Measurements from ENCODE around the gene MMP7. TPM values are rescaled to one million over a fixed set of nuclear protein-coding genes. Genes with fewer than 3 reads are reported as not detected.

The MMP7 gene
- total and polyA plus RNA-seq, 2 donors (not counting 1 experiment from before 2014, with no cell fraction given) = not detected

GRCh38 chr11:102479733-102480132 is 50.8 kb downstream of the MMP7 start:
- Histone ChIP-seq H3K9ac (ENCODE audit: low read length) (no peak overlapping the region), H3K9me3 (ENCODE audit: control extremely low read depth in 1 of 3, control insufficient read depth in 2 of 3, insufficient read depth in 1 of 3, low read length in 2 of 3) (no peaks in the 10 kb centered on the region), H3K27me3 (replicated peaks in 1 of 4; ENCODE audit: control extremely low read depth in 1 of 4, control insufficient read depth in 3 of 4, insufficient read depth in 4 of 4, low read length in 3 of 4) (peaks cover 0 to 3% (median 0%) of the 10 kb centered on the region in 4 experiments), H3K36me3 (replicated peaks in 1 of 2; ENCODE audit: control extremely low read depth in 1 of 2, control insufficient read depth in 1 of 2, extremely low read depth in 1 of 2, insufficient read depth in 2 of 2, low read length in 1 of 2) (no peaks in the 10 kb centered on the region), H3K4me1 (ENCODE audit: control insufficient read depth in 2 of 2, insufficient read depth in 2 of 2, low read length in 2 of 2) (peaks cover 14% of the 10 kb centered on the region in 2 donors), H3K27ac (ENCODE audit: low read length in 2 of 2) (no peak overlapping the region), H3K4me3 (ENCODE audit: control extremely low read depth in 1 of 5, extremely low read depth in 1 of 5, insufficient read depth in 1 of 5, low read depth in 2 of 5, low read length in 4 of 5) (no peak overlapping the region), H3K79me2 (ENCODE audit: control insufficient read depth, insufficient read depth, low read length) (no peaks in the 10 kb centered on the region), H4K20me1 (ENCODE audit: control insufficient read depth, insufficient read depth, low read length, poor library complexity, severe bottlenecking) (no peaks in the 10 kb centered on the region), H3K4me2 (replicated peaks; ENCODE audit: low read depth, low read length, poor library complexity, severe bottlenecking) (no peak overlapping the region), H2AFZ (ENCODE audit: insufficient read depth, low read depth, low read length, poor library complexity, severe bottlenecking) (no peak overlapping the region)
- ChIA-PET CTCF (interaction anchor here (0.9 to 1.8 kb wide), 4 partner anchors 74 to 186 kb away, joined by 3 to 6 read pairs (median 4); no protein-coding TSS in a partner anchor), POLR2A (interaction anchor here (1.0 kb wide), 1 partner anchor 26 kb away, joined by 3 read pairs; no protein-coding TSS in a partner anchor)
- Mint-ChIP-seq H3K9me3 (ENCODE audit: insufficient read depth) (no peaks in the 10 kb centered on the region), H3K4me3 (no peak overlapping the region), H3K27ac (no peak overlapping the region), H3K4me1 (peaks cover 20% of the 10 kb centered on the region), H3K27me3 (peaks cover 13% of the 10 kb centered on the region)
- TF ChIP-seq, protein P1, sequence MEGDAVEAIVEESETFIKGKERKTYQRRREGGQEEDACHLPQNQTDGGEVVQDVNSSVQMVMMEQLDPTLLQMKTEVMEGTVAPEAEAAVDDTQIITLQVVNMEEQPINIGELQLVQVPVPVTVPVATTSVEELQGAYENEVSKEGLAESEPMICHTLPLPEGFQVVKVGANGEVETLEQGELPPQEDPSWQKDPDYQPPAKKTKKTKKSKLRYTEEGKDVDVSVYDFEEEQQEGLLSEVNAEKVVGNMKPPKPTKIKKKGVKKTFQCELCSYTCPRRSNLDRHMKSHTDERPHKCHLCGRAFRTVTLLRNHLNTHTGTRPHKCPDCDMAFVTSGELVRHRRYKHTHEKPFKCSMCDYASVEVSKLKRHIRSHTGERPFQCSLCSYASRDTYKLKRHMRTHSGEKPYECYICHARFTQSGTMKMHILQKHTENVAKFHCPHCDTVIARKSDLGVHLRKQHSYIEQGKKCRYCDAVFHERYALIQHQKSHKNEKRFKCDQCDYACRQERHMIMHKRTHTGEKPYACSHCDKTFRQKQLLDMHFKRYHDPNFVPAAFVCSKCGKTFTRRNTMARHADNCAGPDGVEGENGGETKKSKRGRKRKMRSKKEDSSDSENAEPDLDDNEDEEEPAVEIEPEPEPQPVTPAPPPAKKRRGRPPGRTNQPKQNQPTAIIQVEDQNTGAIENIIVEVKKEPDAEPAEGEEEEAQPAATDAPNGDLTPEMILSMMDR (IDR thresholded peaks at IDR 0.05) = no peak
- TF ChIP-seq EZH2 (IDR thresholded peaks at IDR 0.05; ENCODE audit: borderline replicate concordance, insufficient read depth, low read depth, low read length, poor library complexity, severe bottlenecking) = no peak
- WGBS (ENCODE audit: insufficient coverage) = no CpG with 5 or more reads among the region's 2 CpGs
- ATAC-seq (ENCODE audit: low read depth) (no peak), DNase-seq (no peak)
- intact Hi-C loops (cut with micrococcal nuclease) = loop anchor here (5.0 kb wide), 1 partner anchor 37 kb away; no protein-coding TSS in a partner anchor

GRCh38 chr11:102478673-102479299 is 51.8 kb downstream of the MMP7 start:
- no peak overlapping the region for H2AFZ ChIP-seq (ENCODE audit: insufficient read depth, low read depth, low read length, poor library complexity, severe bottlenecking)
- POLR2A ChIA-PET = interaction anchor here (1.0 kb wide), 1 partner anchor 27 kb away, joined by 3 read pairs; no protein-coding TSS in a partner anchor
- CTCF ChIA-PET = interaction anchor here (0.9 to 1.6 kb wide), 6 partner anchors 17 to 137 kb away, joined by 3 to 6 read pairs (median 4); no protein-coding TSS in a partner anchor

More at GRCh38 chr11:102478673-102479299, 51.8 kb downstream of the MMP7 start:
- Mint-ChIP-seq H3K4me1 (peaks cover 29% of the 10 kb centered on the region), H3K4me3 (no peak overlapping the region), H3K9me3 (ENCODE audit: insufficient read depth) (no peaks in the 10 kb centered on the region), H3K27me3 (peaks cover 13% of the 10 kb centered on the region), H3K27ac (peak overlapping the region; percentile 22)
- Histone ChIP-seq H3K9ac (ENCODE audit: low read length) (no peak overlapping the region), H4K20me1 (ENCODE audit: control insufficient read depth, insufficient read depth, low read length, poor library complexity, severe bottlenecking) (no peaks in the 10 kb centered on the region), H3K4me3 (ENCODE audit: control extremely low read depth in 1 of 5, extremely low read depth in 1 of 5, insufficient read depth in 1 of 5, low read depth in 2 of 5, low read length in 4 of 5) (no peak overlapping the region), H3K36me3 (replicated peaks in 1 of 2; ENCODE audit: control extremely low read depth in 1 of 2, control insufficient read depth in 1 of 2, extremely low read depth in 1 of 2, insufficient read depth in 2 of 2, low read length in 1 of 2) (no peaks in the 10 kb centered on the region), H3K4me1 (ENCODE audit: control insufficient read depth in 2 of 2, insufficient read depth in 2 of 2, low read length in 2 of 2) (peaks cover 23 to 24% of the 10 kb centered on the region in 2 donors), H3K27ac (ENCODE audit: low read length in 2 of 2) (no peak overlapping the region), H3K9me3 (ENCODE audit: control extremely low read depth in 1 of 3, control insufficient read depth in 2 of 3, insufficient read depth in 1 of 3, low read length in 2 of 3) (no peaks in the 10 kb centered on the region), H3K79me2 (ENCODE audit: control insufficient read depth, insufficient read depth, low read length) (no peaks in the 10 kb centered on the region), H3K4me2 (replicated peaks; ENCODE audit: low read depth, low read length, poor library complexity, severe bottlenecking) (no peak overlapping the region), H3K27me3 (replicated peaks in 1 of 4; ENCODE audit: control extremely low read depth in 1 of 4, control insufficient read depth in 3 of 4, insufficient read depth in 4 of 4, low read length in 3 of 4) (peaks cover 0 to 3% (median 0%) of the 10 kb centered on the region in 4 experiments)
- WGBS (ENCODE audit: insufficient coverage) = no CpG with 5 or more reads among the region's 1 CpG
- intact Hi-C loops (cut with micrococcal nuclease) = loop anchor here (5.0 kb wide), 1 partner anchor 36 kb away; no protein-coding TSS in a partner anchor
- DNase-seq (no peak), ATAC-seq (ENCODE audit: low read depth) (no peak)
- no peak for TF ChIP-seq EZH2 (IDR thresholded peaks at IDR 0.05; ENCODE audit: borderline replicate concordance, insufficient read depth, low read depth, low read length, poor library complexity, severe bottlenecking)
- TF ChIP-seq, protein P1 (IDR thresholded peaks at IDR 0.05) = no peak
